GM12892 (cell line): ENCODE results near the gene TGFBI.

Experiments used
- POLR2A ChIP-seq: IDR thresholded peaks from 2 replicates; pipeline ENCODE4 v1.6.1; 2011; ENCODE audit warnings: low read depth, low read length, control low read depth
- POLR2AphosphoS5 ChIP-seq: IDR thresholded peaks from 2 replicates; pipeline ENCODE4 v1.6.1; 2011; ENCODE audit warnings: low read depth, low read length, control low read depth
- TAF1 ChIP-seq: IDR thresholded peaks from 2 replicates; pipeline ENCODE4 v1.6.1; 2011; ENCODE audit warnings: low read depth, mild to moderate bottlenecking, control low read depth, low read length, borderline replicate concordance

GRCh38 chr5:136020383-136021015, 8.3 kb upstream of the TGFBI start:
- TF ChIP-seq POLR2A (no peak), POLR2AphosphoS5 (no peak), TAF1 (no peak)
